Measurements from ENCODE around the gene SLC7A1. TPM values are rescaled to one million over a fixed set of nuclear protein-coding genes. Genes with fewer than 3 reads are reported as not detected.

Gene SLC7A1
- total RNA-seq, 5 donors from 2014 or later (not counting 1 experiment from before 2014, with no cell fraction given) = 20.0 to 62.9 (median 57.9) TPM

DNA sequence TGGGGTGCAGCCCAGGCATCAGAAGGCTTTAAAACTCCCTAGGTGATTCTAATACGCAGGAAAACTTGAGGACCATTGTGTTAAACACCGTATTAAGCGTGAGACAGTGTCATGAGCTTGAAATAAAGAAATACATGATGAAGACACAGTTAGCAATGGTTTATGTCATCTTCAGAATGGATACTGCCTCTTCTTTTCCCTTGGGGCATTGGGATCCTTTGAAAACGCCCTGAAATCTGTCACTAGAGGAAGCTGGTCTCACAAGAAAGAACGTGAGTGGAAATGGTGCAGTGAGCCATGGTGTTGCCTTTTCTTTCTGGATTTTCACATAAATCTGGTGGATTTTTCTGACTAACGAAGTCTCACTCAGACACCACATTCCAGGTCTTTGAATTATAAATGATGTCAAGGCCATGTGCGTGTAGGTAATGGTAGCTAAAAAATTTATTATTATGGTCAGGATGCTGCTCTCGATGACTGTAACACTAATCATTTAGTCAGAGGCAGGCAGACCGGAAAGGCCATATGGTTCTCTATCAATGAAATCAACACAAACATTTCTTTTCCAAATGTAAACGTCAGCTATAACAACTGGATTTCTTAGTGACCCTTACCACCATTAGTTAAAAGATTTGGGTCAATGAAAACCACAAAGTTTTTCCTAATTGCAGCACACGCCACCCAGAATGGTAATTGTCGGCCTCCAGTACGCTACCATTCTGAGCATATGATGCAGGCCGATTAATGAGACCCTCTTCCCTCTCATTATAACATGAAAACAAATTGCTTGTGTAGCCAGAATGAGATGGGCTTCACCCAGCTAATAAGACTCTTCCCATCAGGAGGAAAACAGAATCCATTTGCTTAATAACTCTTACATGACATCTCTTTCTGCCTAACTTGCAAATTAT, 105.6 kb downstream of the SLC7A1 start:
- H3K4me1 Mint-ChIP-seq = no peaks in the 10 kb centered on the region
- POLR2A ChIA-PET = no interaction called here
- WGBS (ENCODE audit: insufficient coverage) = 89% methylated on average over 8 of the region's 14 CpGs

DNA sequence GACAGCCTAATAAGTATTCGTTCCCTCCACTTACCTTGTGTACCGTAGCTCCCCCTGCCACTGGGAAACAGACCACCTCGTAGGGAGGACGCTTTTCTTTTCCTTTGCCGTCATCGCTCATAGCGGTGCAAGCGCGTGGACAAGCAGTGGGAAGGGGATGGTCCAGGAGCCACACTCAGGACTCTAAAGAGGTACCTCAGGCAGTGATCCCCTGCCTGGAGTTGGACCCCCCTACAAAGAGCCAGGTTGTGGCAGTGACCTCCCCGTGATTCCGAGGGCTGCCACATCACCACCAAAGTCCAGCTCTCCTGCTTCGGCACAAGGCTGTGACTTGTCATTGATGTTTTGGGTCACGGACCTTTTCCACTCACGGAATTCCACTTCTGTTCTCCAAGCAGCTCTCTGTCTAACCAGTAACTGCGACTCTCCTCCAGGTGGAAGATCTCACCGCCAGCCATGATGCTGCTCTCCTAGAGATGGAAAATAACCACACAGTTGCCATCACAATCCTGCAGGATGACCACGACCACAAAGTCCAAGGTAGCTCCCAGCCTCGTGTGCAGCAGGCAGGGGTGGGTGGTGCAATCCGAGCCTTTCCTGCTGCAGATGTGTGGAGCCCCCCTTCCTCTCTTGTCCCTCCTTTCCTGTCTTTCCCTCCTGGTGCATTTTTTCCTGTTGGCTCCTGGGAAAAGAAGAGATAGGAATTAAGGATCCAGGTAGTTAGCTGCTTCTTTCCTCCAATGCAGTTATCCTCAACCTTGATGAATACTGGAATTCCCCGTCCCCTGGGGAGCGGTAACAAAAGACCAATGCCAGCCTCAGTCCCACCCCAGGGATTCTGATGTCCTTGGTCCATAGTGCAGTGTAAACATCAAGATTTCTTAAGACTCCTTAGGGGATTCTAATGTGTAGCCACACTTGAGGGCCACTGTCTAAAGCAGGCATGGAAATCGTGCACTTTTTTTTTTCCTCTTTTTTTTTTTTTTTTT, 107.7 kb downstream of the SLC7A1 start:
- no peaks in the 10 kb centered on the region for H3K4me1 ChIP-seq (ENCODE audit: control insufficient read depth in 1 of 2, extremely low read depth in 1 of 2, insufficient read depth in 2 of 2, low read length in 2 of 2)
- no peak overlapping the region for H3K4me3 ChIP-seq (ENCODE audit: control insufficient read depth in 1 of 2, extremely low read depth in 1 of 2, low read length in 1 of 2)
- ATAC-seq (replicated peaks in 1 of 4) (no peak), DNase-seq (no peak)
- Mint-ChIP-seq H3K4me3 (no peak overlapping the region), H3K36me3 (no peaks in the 10 kb centered on the region), H3K27ac (no peak overlapping the region), H3K4me1 (no peaks in the 10 kb centered on the region), H3K27me3 (peaks cover 8 to 14% of the 10 kb centered on the region in 2 donors), H3K9me3 (no peaks in the 10 kb centered on the region)
- H3K36me3 ChIP-seq (ENCODE audit: control insufficient read depth in 2 of 2, extremely low read depth in 1 of 2, insufficient read depth in 1 of 2, low read length in 1 of 2) = no peaks in the 10 kb centered on the region
- H3K9me3 ChIP-seq = no peaks in the 10 kb centered on the region
- 89% methylated on average over 15 of the region's 22 CpGs for WGBS (ENCODE audit: insufficient coverage)
- H3K27ac ChIP-seq (ENCODE audit: low read length) = no peak overlapping the region
- peaks cover 0 to 14% of the 10 kb centered on the region in 2 experiments for H3K27me3 ChIP-seq (replicated peaks in 1 of 2; ENCODE audit: control insufficient read depth in 2 of 2, extremely low read depth in 1 of 2, insufficient read depth in 2 of 2, low read length in 1 of 2)
- ChIA-PET POLR2A (no interaction called here), CTCF (no interaction called here)

More for the DNA sequence above, 105.6 kb downstream of the SLC7A1 start:
- H3K36me3 ChIP-seq (ENCODE audit: control insufficient read depth in 2 of 2, extremely low read depth in 1 of 2, insufficient read depth in 1 of 2, low read length in 1 of 2) = no peaks in the 10 kb centered on the region
- Mint-ChIP-seq H3K27me3 (peaks cover 13 to 17% of the 10 kb centered on the region in 2 donors), H3K9me3 (no peaks in the 10 kb centered on the region), H3K36me3 (no peaks in the 10 kb centered on the region), H3K4me3 (no peak overlapping the region), H3K27ac (no peak overlapping the region)
- H3K27me3 ChIP-seq (replicated peaks in 1 of 2; ENCODE audit: control insufficient read depth in 2 of 2, extremely low read depth in 1 of 2, insufficient read depth in 2 of 2, low read length in 1 of 2) = peaks cover 0 to 22% of the 10 kb centered on the region in 2 experiments
- ATAC-seq (replicated peaks in 1 of 4) = no peak
- no peak for DNase-seq
- no peak overlapping the region for H3K4me3 ChIP-seq (ENCODE audit: control insufficient read depth in 1 of 2, extremely low read depth in 1 of 2, low read length in 1 of 2)
- no peak overlapping the region for H3K27ac ChIP-seq (ENCODE audit: low read length)
- CTCF ChIA-PET = no interaction called here
- H3K9me3 ChIP-seq = no peaks in the 10 kb centered on the region
- H3K4me1 ChIP-seq (ENCODE audit: control insufficient read depth in 1 of 2, extremely low read depth in 1 of 2, insufficient read depth in 2 of 2, low read length in 2 of 2) = no peaks in the 10 kb centered on the region

DNA sequence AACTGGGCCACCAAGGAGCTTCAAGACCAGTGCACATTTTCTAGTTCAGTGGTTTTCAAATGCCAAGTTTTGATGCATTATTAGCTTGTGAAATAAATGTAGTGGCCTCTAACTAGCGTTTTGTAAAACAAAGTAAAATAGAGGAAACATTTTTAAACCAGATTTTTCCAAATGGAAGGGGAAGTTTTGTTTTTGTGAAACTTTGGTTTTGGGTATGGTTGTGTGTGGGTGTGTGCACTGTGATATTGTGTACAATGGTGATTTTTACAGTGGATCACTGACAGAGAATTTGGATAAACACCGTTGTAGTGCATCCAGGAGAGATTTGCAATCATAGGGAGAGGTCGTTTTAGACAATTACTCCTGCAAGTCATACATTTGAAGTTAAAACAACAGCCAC, 108.9 kb downstream of the SLC7A1 start:
- Histone ChIP-seq H3K4me1 (ENCODE audit: control insufficient read depth in 1 of 2, extremely low read depth in 1 of 2, insufficient read depth in 2 of 2, low read length in 2 of 2) (no peaks in the 10 kb centered on the region), H3K27me3 (replicated peaks in 1 of 2; ENCODE audit: control insufficient read depth in 2 of 2, extremely low read depth in 1 of 2, insufficient read depth in 2 of 2, low read length in 1 of 2) (peaks cover 0 to 14% of the 10 kb centered on the region in 2 experiments), H3K27ac (ENCODE audit: low read length) (no peak overlapping the region), H3K9me3 (no peaks in the 10 kb centered on the region), H3K4me3 (ENCODE audit: control insufficient read depth in 1 of 2, extremely low read depth in 1 of 2, low read length in 1 of 2) (no peak overlapping the region), H3K36me3 (ENCODE audit: control insufficient read depth in 2 of 2, extremely low read depth in 1 of 2, insufficient read depth in 1 of 2, low read length in 1 of 2) (no peaks in the 10 kb centered on the region)
- Mint-ChIP-seq H3K4me3 (no peak overlapping the region), H3K9me3 (no peaks in the 10 kb centered on the region), H3K27ac (no peak overlapping the region), H3K27me3 (peaks cover 8 to 14% of the 10 kb centered on the region in 2 donors), H3K4me1 (no peaks in the 10 kb centered on the region), H3K36me3 (no peaks in the 10 kb centered on the region)
- POLR2A ChIA-PET = no interaction called here
- no peak for DNase-seq
- ATAC-seq (replicated peaks in 1 of 4) = no peak
- no CpG with 5 or more reads among the region's 3 CpGs for WGBS (ENCODE audit: insufficient coverage)
- CTCF ChIA-PET = no interaction called here

DNA sequence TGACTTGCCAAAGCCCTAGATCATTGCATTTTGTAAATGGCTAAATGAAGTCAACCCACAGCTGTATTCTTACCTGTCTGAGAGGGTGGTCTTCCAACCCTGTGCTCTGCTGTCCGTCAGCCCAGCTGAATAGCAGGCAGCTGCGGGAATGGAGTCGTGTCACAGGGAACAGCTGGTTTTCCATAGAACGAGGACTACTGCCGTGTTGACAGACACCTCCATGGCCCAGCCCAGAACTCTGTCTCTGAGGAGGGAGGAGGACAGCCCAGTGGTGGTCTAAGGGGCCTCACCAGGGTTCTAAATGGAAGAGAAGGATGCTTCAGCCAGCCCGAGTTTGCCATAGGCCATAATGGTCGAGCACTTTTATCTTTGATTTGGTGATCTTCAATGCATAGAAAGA, 110.7 kb downstream of the SLC7A1 start:
- no peak for DNase-seq
- Histone ChIP-seq H3K4me3 (ENCODE audit: control insufficient read depth in 1 of 2, extremely low read depth in 1 of 2, low read length in 1 of 2) (no peak overlapping the region), H3K9me3 (no peaks in the 10 kb centered on the region), H3K27ac (ENCODE audit: low read length) (no peak overlapping the region), H3K36me3 (ENCODE audit: control insufficient read depth in 2 of 2, extremely low read depth in 1 of 2, insufficient read depth in 1 of 2, low read length in 1 of 2) (no peaks in the 10 kb centered on the region), H3K27me3 (replicated peaks in 1 of 2; ENCODE audit: control insufficient read depth in 2 of 2, extremely low read depth in 1 of 2, insufficient read depth in 2 of 2, low read length in 1 of 2) (peaks cover 0 to 14% of the 10 kb centered on the region in 2 experiments), H3K4me1 (ENCODE audit: control insufficient read depth in 1 of 2, extremely low read depth in 1 of 2, insufficient read depth in 2 of 2, low read length in 2 of 2) (no peaks in the 10 kb centered on the region)
- Mint-ChIP-seq H3K27me3 (peaks cover 12 to 17% of the 10 kb centered on the region in 2 donors), H3K27ac (no peak overlapping the region), H3K36me3 (no peaks in the 10 kb centered on the region), H3K4me1 (no peaks in the 10 kb centered on the region), H3K9me3 (no peaks in the 10 kb centered on the region), H3K4me3 (no peak overlapping the region)
- POLR2A ChIA-PET = no interaction called here
- 82% methylated on average over 7 of the region's 7 CpGs for WGBS (ENCODE audit: insufficient coverage)
- no peak for ATAC-seq (replicated peaks in 1 of 4)
- CTCF ChIA-PET = no interaction called here

DNA sequence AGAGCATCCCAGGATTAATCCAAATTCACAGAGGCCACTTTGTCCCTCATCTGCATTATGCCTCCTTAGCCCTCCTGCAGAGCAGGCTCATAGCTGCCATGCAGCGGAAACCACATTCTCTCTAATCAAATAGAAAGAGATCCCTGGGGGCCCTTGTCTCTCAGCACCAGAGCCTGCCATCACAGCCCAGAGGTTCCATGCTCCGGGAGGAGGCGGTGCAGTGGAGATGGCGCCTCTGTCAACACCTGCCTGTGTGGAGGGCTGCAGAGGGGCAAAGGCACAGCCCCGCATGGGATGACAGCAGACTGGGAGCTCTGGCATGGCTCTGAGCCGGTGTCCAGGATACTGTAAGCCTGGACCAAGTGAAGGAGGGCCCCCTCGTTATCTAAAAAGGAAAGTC, 111.3 kb downstream of the SLC7A1 start:
- Mint-ChIP-seq H3K4me1 (no peaks in the 10 kb centered on the region), H3K36me3 (no peaks in the 10 kb centered on the region), H3K27me3 (peaks cover 13 to 17% of the 10 kb centered on the region in 2 donors), H3K27ac (no peak overlapping the region), H3K9me3 (no peaks in the 10 kb centered on the region), H3K4me3 (no peak overlapping the region)
- Histone ChIP-seq H3K4me3 (ENCODE audit: control insufficient read depth in 1 of 2, extremely low read depth in 1 of 2, low read length in 1 of 2) (no peak overlapping the region), H3K4me1 (ENCODE audit: control insufficient read depth in 1 of 2, extremely low read depth in 1 of 2, insufficient read depth in 2 of 2, low read length in 2 of 2) (no peaks in the 10 kb centered on the region), H3K36me3 (ENCODE audit: control insufficient read depth in 2 of 2, extremely low read depth in 1 of 2, insufficient read depth in 1 of 2, low read length in 1 of 2) (no peaks in the 10 kb centered on the region), H3K27ac (ENCODE audit: low read length) (no peak overlapping the region), H3K27me3 (replicated peaks in 1 of 2; ENCODE audit: control insufficient read depth in 2 of 2, extremely low read depth in 1 of 2, insufficient read depth in 2 of 2, low read length in 1 of 2) (peaks cover 0 to 14% of the 10 kb centered on the region in 2 experiments), H3K9me3 (no peaks in the 10 kb centered on the region)
- CTCF ChIA-PET = no interaction called here
- DNase-seq = no peak
- no peak for ATAC-seq (replicated peaks in 1 of 4)
- WGBS (ENCODE audit: insufficient coverage) = 95% methylated on average over 5 of the region's 7 CpGs
- POLR2A ChIA-PET = no interaction called here

DNA sequence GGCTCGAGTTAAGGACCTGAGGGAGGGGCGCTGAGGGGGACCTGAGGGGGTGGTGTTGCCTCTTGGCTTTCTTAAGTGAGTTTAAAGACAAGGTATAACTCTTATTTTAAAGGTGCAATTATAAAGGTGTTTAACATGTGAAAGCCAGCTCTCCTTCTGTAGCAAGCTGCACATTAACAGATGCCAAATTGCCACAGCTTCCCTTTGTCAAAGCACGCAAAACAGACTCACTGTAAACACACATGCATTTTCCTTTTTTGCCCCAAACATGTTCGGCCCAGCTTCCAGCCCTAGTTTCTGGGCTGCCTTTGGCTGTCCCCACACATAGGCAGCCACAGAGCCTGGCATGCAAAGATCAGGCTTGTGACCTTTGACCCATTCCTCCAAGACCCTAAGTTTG, 111.9 kb downstream of the SLC7A1 start:
- Mint-ChIP-seq H3K27me3 (peaks cover 15 to 19% of the 10 kb centered on the region in 2 donors), H3K27ac (no peak overlapping the region), H3K36me3 (no peaks in the 10 kb centered on the region), H3K9me3 (no peaks in the 10 kb centered on the region), H3K4me3 (no peak overlapping the region), H3K4me1 (no peaks in the 10 kb centered on the region)
- Histone ChIP-seq H3K27me3 (replicated peaks in 1 of 2; ENCODE audit: control insufficient read depth in 2 of 2, extremely low read depth in 1 of 2, insufficient read depth in 2 of 2, low read length in 1 of 2) (peaks cover 0 to 10% of the 10 kb centered on the region in 2 experiments), H3K9me3 (no peaks in the 10 kb centered on the region), H3K27ac (ENCODE audit: low read length) (no peak overlapping the region), H3K4me1 (ENCODE audit: control insufficient read depth in 1 of 2, extremely low read depth in 1 of 2, insufficient read depth in 2 of 2, low read length in 2 of 2) (no peaks in the 10 kb centered on the region), H3K4me3 (ENCODE audit: control insufficient read depth in 1 of 2, extremely low read depth in 1 of 2, low read length in 1 of 2) (no peak overlapping the region), H3K36me3 (ENCODE audit: control insufficient read depth in 2 of 2, extremely low read depth in 1 of 2, insufficient read depth in 1 of 2, low read length in 1 of 2) (no peaks in the 10 kb centered on the region)
- DNase-seq = no peak
- ChIA-PET POLR2A (no interaction called here), CTCF (no interaction called here)
- 92% methylated on average over 2 of the region's 4 CpGs for WGBS (ENCODE audit: insufficient coverage)
- no peak for ATAC-seq (replicated peaks in 1 of 4)

Measured in T-cell (primary cell).